GM13977 (cell line): ENCODE results near the gene SLFN12L.

Source experiments
- DNase-seq: peaks from one replicate; pipeline ENCODE4 v3.0.0; 2012; ENCODE audit warnings: low spot score
- in situ Hi-C: fragments of 300-500 bp; cut with MboI; formaldehyde crosslinking; loops from one replicate; pipeline ENCODE4 v1.12.0; 2022; ENCODE audit warnings: low sequenced_read_pairs, low pct_unique_long_range_greater_than_20kb, mixed read lengths, inconsistent platforms; ENCODE audit not compliant: unreplicated experiment
- TF ChIP-seq, protein P1 (sequence below): IDR thresholded peaks from 2 replicates; pipeline ENCODE4 v1.5.1; 2012; ENCODE audit warnings: mild to moderate bottlenecking, control low read depth; ENCODE audit not compliant: insufficient read depth; ENCODE audit errors: extremely low read depth, missing control alignments

SLFN12L gene

DNA sequence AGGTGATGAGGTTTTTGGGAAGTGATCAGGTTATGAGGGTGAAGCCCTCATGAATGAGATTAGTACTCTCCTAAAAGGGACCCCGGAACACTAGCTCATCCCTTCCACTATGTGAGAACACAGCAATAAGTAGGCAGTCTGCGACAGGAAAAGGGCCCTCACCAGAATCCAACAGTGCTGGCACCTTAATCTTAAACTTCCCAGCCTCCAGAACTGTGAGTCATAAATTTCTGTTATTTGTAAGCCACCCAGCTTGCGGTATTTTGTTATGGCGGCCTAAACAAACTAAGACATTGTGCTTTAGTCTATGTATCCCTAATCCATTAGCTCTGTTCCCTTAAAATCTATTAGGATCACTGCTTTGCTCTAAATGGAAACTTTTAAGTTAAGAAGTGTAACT is 113.7 kb downstream of the SLFN12L start:
- DNase-seq = no peak
- in situ Hi-C loops = no loop called here
- TF ChIP-seq, protein P1, sequence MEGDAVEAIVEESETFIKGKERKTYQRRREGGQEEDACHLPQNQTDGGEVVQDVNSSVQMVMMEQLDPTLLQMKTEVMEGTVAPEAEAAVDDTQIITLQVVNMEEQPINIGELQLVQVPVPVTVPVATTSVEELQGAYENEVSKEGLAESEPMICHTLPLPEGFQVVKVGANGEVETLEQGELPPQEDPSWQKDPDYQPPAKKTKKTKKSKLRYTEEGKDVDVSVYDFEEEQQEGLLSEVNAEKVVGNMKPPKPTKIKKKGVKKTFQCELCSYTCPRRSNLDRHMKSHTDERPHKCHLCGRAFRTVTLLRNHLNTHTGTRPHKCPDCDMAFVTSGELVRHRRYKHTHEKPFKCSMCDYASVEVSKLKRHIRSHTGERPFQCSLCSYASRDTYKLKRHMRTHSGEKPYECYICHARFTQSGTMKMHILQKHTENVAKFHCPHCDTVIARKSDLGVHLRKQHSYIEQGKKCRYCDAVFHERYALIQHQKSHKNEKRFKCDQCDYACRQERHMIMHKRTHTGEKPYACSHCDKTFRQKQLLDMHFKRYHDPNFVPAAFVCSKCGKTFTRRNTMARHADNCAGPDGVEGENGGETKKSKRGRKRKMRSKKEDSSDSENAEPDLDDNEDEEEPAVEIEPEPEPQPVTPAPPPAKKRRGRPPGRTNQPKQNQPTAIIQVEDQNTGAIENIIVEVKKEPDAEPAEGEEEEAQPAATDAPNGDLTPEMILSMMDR = no peak
